Hematopoietic multipotent progenitor cell (in vitro differentiated cells): Measurements from ENCODE around the gene CDX2. TPM values are rescaled to one million over a fixed set of nuclear protein-coding genes. Genes with fewer than 3 reads are reported as not detected.
A peak's percentile ranks its signal among the peaks of the same experiment; 100 is the strongest.

Source experiments
- DNase-seq, 3 donors: peaks; one replicate each; pipeline ENCODE4 v3.0.0-alpha.2; 2011 to 2015; ENCODE audit warnings: low read depth in 2 of 3, low spot score in 2 of 3
- total RNA-seq: library from RNA; depleted of rRNA; stranded (reverse); fragments of >200 nt; gene quantifications from one replicate; pipeline ENCODE4 v1.2.3, GENCODE V29; 2012

CDX2 gene
- total RNA-seq, 1 donor = not detected

- no peak for DNase-seq
These were observed 10.0 kb upstream of the CDX2 start for GRCh38 chr13:27979001-27979643.

GRCh38 chr13:27978301-27978968 lies 9.3 kb upstream of the CDX2 start:
- no peak for DNase-seq

GRCh38 chr13:27977476-27978300 lies 8.6 kb upstream of the CDX2 start:
- no peak for DNase-seq

GRCh38 chr13:27976362-27977091 lies 7.4 kb upstream of the CDX2 start:
- no peak for DNase-seq

- no peak for DNase-seq
These were observed 6.6 kb upstream of the CDX2 start for GRCh38 chr13:27975564-27976361.

- DNase-seq = no peak
These were observed 5.0 kb upstream of the CDX2 start for GRCh38 chr13:27973961-27974662.

- no peak for DNase-seq
These were observed 4.2 kb upstream of the CDX2 start for GRCh38 chr13:27973291-27973690.

GRCh38 chr13:27972478-27972820 lies 3.3 kb upstream of the CDX2 start:
- no peak for DNase-seq

GRCh38 chr13:27971776-27972477 lies 2.8 kb upstream of the CDX2 start:
- DNase-seq = no peak

GRCh38 chr13:27971236-27971645 lies 2.1 kb upstream of the CDX2 start:
- DNase-seq = no peak

- DNase-seq = no peak
These were observed 1.5 kb upstream of the CDX2 start for GRCh38 chr13:27970382-27971235.

GRCh38 chr13:27969866-27970229 lies 733 bp upstream of the CDX2 start:
- peak in 1 of 3 donors; percentile 11 for DNase-seq

- DNase-seq = peak in 1 of 3 donors; percentile 33
These were observed 616 bp downstream of the CDX2 start for GRCh38 chr13:27968316-27969081.

GRCh38 chr13:27967736-27968315 lies 1.3 kb downstream of the CDX2 start:
- DNase-seq = no peak

- peak in 2 of 3 donors; percentile 50 to 77 for DNase-seq
These were observed 1.8 kb downstream of the CDX2 start for GRCh38 chr13:27967203-27967735.

- no peak for DNase-seq
These were observed 2.4 kb downstream of the CDX2 start for GRCh38 chr13:27966641-27967202.
